HG02763 (cell line): Measurements from ENCODE around the gene AMOTL1.

Experiments used
- ATAC-seq: cut with Tn5 transposase; IDR thresholded peaks from one replicate; pipeline ENCODE4 v1.9.1; 2021; ENCODE audit warnings: mild to moderate bottlenecking, moderate library complexity; ENCODE audit not compliant: unreplicated experiment

The AMOTL1 gene

GRCh38 chr11:94923004-94923334 is 154.8 kb downstream of the AMOTL1 start:
- ATAC-seq = no peak

- ATAC-seq = no peak
Measured at GRCh38 chr11:94924171-94924572, 156.0 kb downstream of the AMOTL1 start.

- ATAC-seq = no peak
Measured at GRCh38 chr11:94924612-94925011, 156.5 kb downstream of the AMOTL1 start.

GRCh38 chr11:94925422-94926270 is 157.5 kb downstream of the AMOTL1 start:
- peak; percentile 52 for ATAC-seq

GRCh38 chr11:94926271-94926625 is 158.1 kb downstream of the AMOTL1 start:
- peak; percentile 16 for ATAC-seq
